Measurements from ENCODE around the gene L3MBTL4. TPM values are rescaled to one million over a fixed set of nuclear protein-coding genes. Genes with fewer than 3 reads are reported as not detected.
A peak's percentile ranks its signal among the peaks of the same experiment; 100 is the strongest.
"Not testable (repeated sequence)": the region's sequence is repeated elsewhere in the genome, so short reads cannot be mapped to it uniquely, and the experiment has no call there.

Gene L3MBTL4
- total RNA-seq, 1 experiment from 2014 or later = not detected

DNA sequence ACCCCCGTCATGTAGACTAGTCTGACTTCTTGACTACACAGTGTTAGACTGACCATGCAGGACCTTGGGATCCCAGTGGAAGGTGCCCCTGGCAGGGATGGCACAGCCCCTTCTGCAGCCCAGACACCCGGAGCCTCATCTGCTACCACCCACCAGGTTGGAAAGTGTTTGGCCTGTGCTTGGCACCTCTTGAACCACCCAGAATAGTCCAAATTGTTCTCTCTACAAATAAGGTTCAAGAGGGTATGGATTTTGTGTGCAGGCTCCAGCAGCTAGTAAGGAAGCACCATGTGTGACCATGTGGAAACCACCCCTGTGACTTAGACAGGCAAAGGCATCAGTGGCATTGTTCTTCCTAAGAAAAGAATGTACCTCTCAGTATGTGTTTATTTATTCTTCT lies 18.4 kb downstream of the L3MBTL4 start:
- Histone ChIP-seq H3K9me3 (replicated peaks) (no peaks in the 10 kb centered on the region), H3K4me1 (no peaks in the 10 kb centered on the region), H3K36me3 (no peaks in the 10 kb centered on the region), H3K4me3 (no peak overlapping the region), H3K27ac (no peak overlapping the region), H3K27me3 (no peaks in the 10 kb centered on the region)
- DNase-seq = no peak

DNA sequence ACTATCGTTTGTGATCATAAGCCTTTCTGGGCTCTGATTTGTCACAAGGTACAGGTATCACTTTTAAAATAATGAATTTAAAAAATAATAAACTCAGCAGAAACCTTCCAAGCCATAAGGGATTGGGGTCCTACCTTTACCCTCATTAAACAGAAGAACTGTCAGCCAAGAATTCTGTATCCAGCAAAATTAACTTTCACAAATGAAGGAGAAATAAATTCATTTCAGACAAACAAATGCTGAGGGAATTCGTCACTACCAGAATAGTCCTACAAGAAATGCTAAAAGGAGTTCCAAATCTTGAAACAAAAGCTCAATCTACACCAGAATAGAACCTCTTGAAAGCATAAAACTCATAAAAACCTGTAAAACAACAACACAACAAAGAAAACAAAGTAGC lies 25.7 kb downstream of the L3MBTL4 start:
- H3K4me1 ChIP-seq = no peaks in the 10 kb centered on the region

DNA sequence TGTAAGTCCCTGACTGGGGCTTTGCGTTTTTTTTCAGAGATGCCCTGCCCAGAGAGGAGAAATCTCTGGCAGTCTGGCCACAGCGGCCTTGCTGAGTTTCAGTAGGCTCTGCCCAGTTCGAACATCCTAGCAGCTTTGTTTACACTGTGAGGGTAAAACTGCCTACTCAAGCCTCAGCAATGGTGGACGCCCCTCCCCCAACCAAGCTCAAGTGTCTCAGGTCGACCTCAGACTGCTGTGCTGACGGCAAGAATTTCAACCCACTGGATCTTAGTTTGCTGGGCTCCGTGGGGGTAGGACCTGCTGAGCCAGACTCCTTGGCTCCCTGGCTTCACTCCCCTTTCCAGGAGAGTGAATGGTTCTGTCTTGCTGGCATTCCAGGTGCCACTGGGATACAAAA lies 31.7 kb downstream of the L3MBTL4 start:
- DNase-seq = no peak
- Histone ChIP-seq H3K27ac (no peak overlapping the region), H3K4me3 (no peak overlapping the region), H3K36me3 (no peaks in the 10 kb centered on the region), H3K4me1 (no peaks in the 10 kb centered on the region), H3K9me3 (replicated peaks) (no peaks in the 10 kb centered on the region), H3K27me3 (no peaks in the 10 kb centered on the region)

More for the DNA sequence above, 25.7 kb downstream of the L3MBTL4 start:
- no peak overlapping the region for H3K27ac ChIP-seq
- H3K27me3 ChIP-seq = no peaks in the 10 kb centered on the region
- no peaks in the 10 kb centered on the region for H3K9me3 ChIP-seq (replicated peaks)
- H3K4me3 ChIP-seq = no peak overlapping the region
- DNase-seq = no peak
- no peaks in the 10 kb centered on the region for H3K36me3 ChIP-seq

DNA sequence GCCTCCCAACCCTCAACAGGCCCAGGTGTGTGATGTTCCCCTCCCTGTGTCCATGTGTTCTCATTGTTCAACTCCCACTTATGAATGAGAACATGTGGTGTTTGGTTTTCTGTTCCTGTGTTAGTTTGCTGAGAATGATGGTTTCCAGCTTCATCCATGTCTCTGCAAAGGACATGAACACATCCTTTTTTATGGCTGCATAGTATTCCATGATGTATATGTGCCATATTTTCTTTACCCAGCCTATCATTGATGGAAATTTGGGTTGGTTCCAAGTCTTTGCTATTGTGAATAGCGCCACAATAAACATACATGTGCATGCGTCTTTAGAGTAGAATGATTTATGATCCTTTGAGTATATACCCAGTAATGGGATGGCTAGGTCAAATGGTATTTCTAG lies 37.2 kb downstream of the L3MBTL4 start:
- not testable (repeated sequence) for DNase-seq; H3K36me3 ChIP-seq; H3K27me3 ChIP-seq; H3K4me1 ChIP-seq; H3K4me3 ChIP-seq; H3K27ac ChIP-seq; H3K9me3 ChIP-seq (replicated peaks)

DNA sequence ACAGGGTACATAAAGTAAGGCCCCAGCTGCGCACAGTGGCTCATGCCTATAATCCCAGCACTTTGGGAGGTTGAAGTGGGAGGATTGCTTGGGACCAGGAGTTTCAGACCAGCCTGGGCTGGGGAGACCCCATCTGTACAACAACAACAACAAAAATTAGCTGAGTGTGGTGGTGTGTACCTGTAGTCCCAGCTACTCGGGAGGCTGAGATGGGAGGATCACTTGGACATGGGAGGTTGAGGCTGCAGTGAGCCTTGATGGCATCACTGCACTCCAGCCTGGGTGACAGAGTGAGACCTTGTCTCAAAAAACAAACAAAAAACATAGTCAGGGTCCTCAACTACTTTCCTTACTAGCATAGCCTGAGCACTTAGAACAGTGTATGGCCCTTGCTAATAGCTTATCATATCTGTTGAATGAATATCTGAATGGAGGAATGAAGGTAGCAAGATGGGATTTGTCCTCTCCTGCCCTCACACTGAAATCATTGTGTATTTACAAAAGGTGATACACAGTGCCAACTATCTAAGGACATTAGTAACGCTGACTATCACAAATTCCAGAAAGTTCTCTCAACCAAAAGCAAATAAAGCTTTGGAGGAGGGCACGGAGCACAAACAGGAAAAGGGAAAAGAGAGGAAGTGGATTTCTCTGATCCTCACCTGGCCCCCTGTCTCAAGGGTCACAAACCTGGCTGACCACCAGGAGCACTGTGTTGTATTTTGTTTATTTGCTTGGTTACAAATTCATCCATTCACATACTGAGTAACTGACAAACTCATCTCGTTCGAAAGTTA lies 38.1 kb downstream of the L3MBTL4 start:
- H3K9me3 ChIP-seq (replicated peaks) = no peaks in the 10 kb centered on the region
- no peaks in the 10 kb centered on the region for H3K4me1 ChIP-seq
- H3K27ac ChIP-seq = no peak overlapping the region
- DNase-seq = no peak
- no peak overlapping the region for H3K4me3 ChIP-seq
- no peaks in the 10 kb centered on the region for H3K36me3 ChIP-seq
- H3K27me3 ChIP-seq = no peaks in the 10 kb centered on the region

DNA sequence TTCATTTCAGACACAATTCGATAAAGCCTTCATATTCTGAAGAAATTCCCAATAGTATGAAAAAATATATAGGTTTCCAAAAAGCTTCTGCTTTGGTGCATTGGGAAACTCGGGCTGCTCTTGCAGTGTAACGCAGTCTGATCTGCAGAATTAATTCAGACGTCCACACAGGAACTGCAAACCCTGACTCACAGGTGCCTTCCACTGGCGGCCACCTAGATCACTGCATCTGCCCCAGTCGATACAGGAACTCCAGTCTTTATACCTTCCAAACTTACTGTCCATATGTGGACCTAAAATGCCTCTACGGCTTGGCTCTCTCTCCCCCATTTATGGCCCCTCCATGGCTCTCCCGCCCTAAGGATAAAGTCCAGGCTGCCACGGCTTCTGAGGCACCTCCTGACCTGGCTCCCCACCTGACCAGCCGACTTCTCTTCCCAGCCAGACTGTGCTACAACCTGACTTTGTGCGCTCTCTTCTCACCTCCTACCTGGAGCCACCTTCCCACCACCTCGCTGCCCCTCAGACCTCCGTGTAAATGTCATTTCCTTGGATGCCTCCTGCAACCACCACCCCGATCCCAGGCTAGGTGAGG lies 39.7 kb downstream of the L3MBTL4 start:
- Histone ChIP-seq H3K27me3 (no peaks in the 10 kb centered on the region), H3K4me1 (no peaks in the 10 kb centered on the region), H3K4me3 (no peak overlapping the region), H3K36me3 (no peaks in the 10 kb centered on the region), H3K9me3 (replicated peaks) (no peaks in the 10 kb centered on the region), H3K27ac (no peak overlapping the region)
- no peak for DNase-seq

DNA sequence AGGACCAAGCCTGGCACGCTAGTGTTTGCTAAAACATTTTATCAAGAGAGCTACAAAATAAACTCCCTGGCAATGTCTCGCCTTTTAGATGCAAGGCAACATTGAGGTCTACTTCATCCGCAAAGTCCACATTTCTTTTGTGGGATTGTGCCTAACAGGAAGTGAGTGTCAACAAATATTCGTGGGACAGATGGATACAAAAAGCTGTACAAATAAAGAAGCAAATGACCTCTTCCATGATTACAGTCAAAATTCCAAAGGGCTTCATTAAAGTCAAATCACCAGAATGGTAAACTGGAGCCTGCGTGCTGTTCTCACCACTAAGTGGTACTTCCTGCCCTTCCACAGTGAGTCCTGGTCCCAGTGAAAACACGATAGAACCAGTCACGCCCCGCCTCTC lies 40.4 kb downstream of the L3MBTL4 start:
- Histone ChIP-seq H3K27ac (no peak overlapping the region), H3K36me3 (no peaks in the 10 kb centered on the region), H3K4me3 (no peak overlapping the region), H3K4me1 (no peaks in the 10 kb centered on the region), H3K27me3 (no peaks in the 10 kb centered on the region), H3K9me3 (replicated peaks) (no peaks in the 10 kb centered on the region)
- no peak for DNase-seq

DNA sequence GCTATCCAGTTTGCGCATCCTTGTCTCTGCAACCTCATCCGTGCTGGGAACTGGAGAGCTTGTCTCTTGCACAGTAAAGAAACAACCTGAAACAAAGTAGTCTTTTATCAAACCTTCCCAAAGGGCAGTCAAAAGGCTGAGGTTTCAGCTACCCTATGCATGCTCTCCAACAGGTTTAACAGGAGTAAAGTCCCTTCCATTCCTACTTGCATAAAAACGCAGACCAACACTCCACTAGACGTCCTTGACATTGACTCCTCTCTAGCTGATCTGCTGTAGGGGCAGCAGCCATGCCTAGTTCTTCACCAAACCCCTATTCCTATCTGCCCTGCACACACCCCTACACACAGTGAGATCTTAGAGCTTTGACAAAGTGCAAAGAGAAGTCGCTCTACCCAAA lies 41.5 kb downstream of the L3MBTL4 start:
- Histone ChIP-seq H3K36me3 (no peaks in the 10 kb centered on the region), H3K4me1 (no peaks in the 10 kb centered on the region), H3K27me3 (no peaks in the 10 kb centered on the region), H3K9me3 (replicated peaks) (no peaks in the 10 kb centered on the region), H3K27ac (no peak overlapping the region), H3K4me3 (no peak overlapping the region)
- no peak for DNase-seq

DNA sequence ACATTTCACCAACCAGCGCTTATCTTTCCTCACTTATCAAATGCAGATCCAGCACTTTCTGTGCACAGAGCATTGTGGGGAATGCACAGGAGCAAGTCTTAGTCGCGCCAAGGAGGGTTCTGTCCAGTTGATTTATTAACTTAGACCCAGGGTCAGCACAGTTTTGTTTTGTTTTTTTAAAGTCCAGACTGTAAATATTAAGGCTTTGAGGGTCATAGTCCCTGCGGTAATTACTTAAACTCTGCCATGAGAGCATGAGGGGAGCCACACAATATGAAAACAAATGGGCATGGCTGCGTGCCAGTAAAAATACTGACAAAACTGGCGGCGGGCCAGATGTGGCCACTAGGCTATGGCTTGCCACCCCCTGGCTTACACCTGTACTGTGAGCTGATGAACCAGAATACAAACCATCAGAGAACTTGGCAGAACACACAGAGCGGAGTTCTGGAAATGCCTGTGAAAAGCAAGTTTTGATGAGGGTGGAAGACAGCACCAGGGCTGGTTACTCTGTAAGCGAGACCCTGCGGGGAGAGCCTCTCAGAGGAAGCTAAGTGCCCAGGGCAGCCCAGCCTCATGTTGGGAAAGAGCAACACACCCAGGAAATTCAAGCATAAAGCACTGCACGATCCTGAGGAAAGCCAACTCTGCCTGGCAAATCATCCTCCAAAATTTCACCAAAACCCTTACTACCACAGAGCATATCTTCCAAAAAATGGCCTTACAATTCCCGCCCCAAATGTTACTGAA lies 43.6 kb downstream of the L3MBTL4 start:
- H3K9me3 ChIP-seq (replicated peaks) = no peaks in the 10 kb centered on the region
- DNase-seq = peak; percentile 11 to 23
- no peaks in the 10 kb centered on the region for H3K36me3 ChIP-seq
- no peaks in the 10 kb centered on the region for H3K4me1 ChIP-seq
- H3K4me3 ChIP-seq = no peak overlapping the region
- no peak overlapping the region for H3K27ac ChIP-seq
- H3K27me3 ChIP-seq = no peaks in the 10 kb centered on the region

DNA sequence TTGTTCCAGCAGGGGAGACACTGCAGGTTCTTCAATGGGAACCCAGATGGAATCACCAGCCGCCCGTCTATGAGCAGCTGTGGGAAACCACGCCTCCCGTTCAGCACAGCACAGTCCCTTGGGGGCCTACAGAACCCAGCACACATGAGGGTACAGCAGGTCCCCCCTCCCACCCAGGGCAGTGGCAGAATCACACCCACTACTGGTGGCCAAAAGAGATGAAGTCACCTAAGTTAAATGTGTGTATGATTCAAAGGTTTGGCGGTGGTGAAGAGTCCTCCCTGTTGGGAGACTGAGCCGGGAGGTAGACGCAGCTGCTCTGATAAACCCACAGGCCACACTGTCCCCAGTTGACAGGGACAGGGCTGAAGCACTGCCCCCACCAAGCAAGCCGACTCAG lies 44.3 kb downstream of the L3MBTL4 start:
- Histone ChIP-seq H3K4me1 (no peaks in the 10 kb centered on the region), H3K4me3 (no peak overlapping the region), H3K27me3 (no peaks in the 10 kb centered on the region), H3K9me3 (replicated peaks) (no peaks in the 10 kb centered on the region), H3K27ac (no peak overlapping the region), H3K36me3 (no peaks in the 10 kb centered on the region)
- peak; percentile 28 to 40 for DNase-seq

DNA sequence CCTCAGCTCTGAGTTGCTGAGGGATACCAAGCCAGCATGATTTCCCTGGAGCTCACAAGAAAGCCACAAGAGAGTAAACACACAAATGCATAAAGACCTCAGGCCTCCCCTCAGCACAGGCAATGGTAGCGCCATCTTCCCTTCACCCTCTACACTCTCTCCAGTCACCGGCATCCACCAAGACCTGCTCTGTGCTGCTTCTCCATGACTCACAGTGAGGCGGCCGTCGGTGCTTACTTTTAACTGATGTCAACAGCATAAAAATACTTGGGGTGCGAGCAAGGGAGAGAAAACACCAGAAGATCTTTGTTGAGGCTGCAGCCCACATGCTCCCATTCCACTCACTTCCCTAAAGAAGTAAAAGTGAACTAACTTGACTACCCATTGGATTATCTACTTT lies 46.7 kb downstream of the L3MBTL4 start:
- Histone ChIP-seq H3K27me3 (no peaks in the 10 kb centered on the region), H3K4me1 (no peaks in the 10 kb centered on the region), H3K27ac (no peak overlapping the region), H3K9me3 (replicated peaks) (no peaks in the 10 kb centered on the region), H3K4me3 (no peak overlapping the region), H3K36me3 (no peaks in the 10 kb centered on the region)
- DNase-seq = no peak

DNA sequence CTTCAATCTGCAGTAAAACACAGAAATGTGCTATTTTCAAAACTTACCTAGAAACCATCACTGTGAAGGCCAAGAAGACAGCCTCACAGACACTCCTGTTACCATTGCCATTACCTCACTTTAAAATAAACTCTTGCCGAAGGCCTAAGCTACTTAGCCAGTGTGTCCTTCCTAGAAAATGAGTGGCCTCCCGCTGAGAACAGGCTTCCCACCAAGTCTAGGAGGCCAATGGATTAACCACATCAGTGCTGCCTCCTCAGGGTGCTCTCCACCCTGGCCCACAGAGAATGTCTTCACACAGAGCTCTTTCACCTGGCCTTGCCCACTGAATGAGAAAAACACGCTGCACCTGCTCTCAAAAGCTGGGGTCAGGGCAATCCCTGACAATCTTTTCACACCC lies 47.5 kb downstream of the L3MBTL4 start:
- H3K4me1 ChIP-seq = no peaks in the 10 kb centered on the region
- no peaks in the 10 kb centered on the region for H3K9me3 ChIP-seq (replicated peaks)
- H3K4me3 ChIP-seq = no peak overlapping the region
- H3K36me3 ChIP-seq = no peaks in the 10 kb centered on the region
- no peak for DNase-seq
- H3K27me3 ChIP-seq = no peaks in the 10 kb centered on the region
- no peak overlapping the region for H3K27ac ChIP-seq

DNA sequence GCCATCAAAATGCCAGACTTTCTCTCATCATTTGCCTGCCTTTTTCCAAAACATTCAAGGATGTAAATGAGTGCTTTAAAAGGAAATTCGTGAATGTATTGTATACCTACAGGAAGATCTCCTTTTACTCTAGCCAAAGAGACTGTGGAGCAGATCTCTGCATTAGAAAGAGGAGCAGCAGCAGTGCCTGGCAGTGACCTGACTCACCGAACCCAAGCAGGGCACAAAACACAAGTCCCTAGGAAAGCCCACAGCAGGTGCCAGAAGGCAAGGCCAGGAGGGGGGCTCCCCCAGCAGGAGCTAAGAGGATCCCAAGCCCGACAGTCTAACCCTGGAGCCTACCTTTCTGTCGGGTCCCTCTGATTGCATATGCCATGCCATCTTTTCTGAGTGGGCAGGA lies 47.9 kb downstream of the L3MBTL4 start:
- no peaks in the 10 kb centered on the region for H3K4me1 ChIP-seq
- H3K36me3 ChIP-seq = no peaks in the 10 kb centered on the region
- no peak overlapping the region for H3K4me3 ChIP-seq
- H3K27me3 ChIP-seq = no peaks in the 10 kb centered on the region
- no peak overlapping the region for H3K27ac ChIP-seq
- no peaks in the 10 kb centered on the region for H3K9me3 ChIP-seq (replicated peaks)
- DNase-seq = no peak

DNA sequence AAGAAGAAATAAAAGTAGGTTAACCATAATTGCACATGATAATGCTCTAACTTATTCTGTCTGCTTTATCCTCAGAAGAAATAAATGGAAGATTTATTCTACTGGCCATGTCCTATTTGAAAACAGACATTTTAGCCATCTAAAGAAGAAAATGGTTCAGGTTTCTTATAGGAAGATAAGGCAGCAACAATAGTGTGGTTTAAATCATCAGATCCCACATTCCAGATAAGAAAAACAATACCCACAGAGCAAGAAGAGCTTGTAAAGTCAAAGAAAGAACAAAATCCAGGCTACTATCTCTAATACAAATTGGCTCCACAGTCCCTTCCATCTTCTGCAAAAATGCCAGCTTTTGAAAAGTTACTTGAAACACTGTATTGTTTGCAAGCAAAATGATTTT lies 49.3 kb downstream of the L3MBTL4 start:
- DNase-seq = no peak
- H3K4me1 ChIP-seq = no peaks in the 10 kb centered on the region
- no peaks in the 10 kb centered on the region for H3K9me3 ChIP-seq (replicated peaks)
- H3K27me3 ChIP-seq = no peaks in the 10 kb centered on the region
- H3K4me3 ChIP-seq = no peak overlapping the region
- H3K36me3 ChIP-seq = no peaks in the 10 kb centered on the region
- H3K27ac ChIP-seq = no peak overlapping the region

DNA sequence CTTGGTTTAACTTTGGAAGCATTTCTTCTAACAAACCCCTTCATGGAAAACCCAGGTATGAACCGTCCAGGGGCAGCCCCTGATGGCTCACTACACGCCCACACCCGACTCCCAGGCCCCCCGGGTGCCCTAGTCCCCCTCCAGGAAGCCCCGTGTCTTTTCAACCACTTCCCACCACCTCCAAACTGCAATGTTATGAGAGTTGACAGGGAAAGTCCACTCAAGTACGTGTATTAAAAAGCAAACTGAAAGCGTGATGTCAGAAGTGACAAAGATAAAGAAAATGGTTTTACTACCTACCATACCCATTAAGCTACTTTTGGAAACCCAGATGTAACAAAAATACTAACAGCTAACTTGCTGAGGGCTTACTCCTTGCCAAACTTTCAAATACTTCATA lies 51.5 kb downstream of the L3MBTL4 start:
- H3K27me3 ChIP-seq = no peaks in the 10 kb centered on the region
- H3K27ac ChIP-seq = no peak overlapping the region
- H3K4me3 ChIP-seq = no peak overlapping the region
- H3K36me3 ChIP-seq = no peaks in the 10 kb centered on the region
- no peaks in the 10 kb centered on the region for H3K4me1 ChIP-seq
- no peaks in the 10 kb centered on the region for H3K9me3 ChIP-seq (replicated peaks)
- DNase-seq = no peak
